HCT116 (cell line): ENCODE results near the gene PDE8A. TPM values are rescaled to one million over a fixed set of nuclear protein-coding genes. Genes with fewer than 3 reads are reported as not detected.

Experiments used
- ATAC-seq: fragments of 200-7000 bp; cut with Tn5 transposase; 2 replicates; pipeline ENCODE4 v1.9.1; 2020; ENCODE audit warnings: mild to moderate bottlenecking, moderate library complexity
- BruUV-seq: library from RNA; stranded (reverse); fragments of 400-500 nt; replicated peaks from 2 replicates; lab custom pipeline; 2021; lab: Mats Ljungman, UMichigan
- CTCF ChIA-PET: fragments of 300-600 bp; sonication (Branson Sonifier 250); formaldehyde crosslinking; loops from one replicate; lab custom pipeline; 2021; ENCODE audit warnings: antibody characterized with exemption; lab: Charles Lee
- POLR2A ChIA-PET: fragments of 300-600, 350-600 bp; sonication (Branson Sonifier 250); formaldehyde crosslinking; loops from one replicate; lab custom pipeline; 2021; ENCODE audit warnings: antibody characterized with exemption; lab: Charles Lee
- RAD21 ChIA-PET, 2 experiments: fragments of 300-600 bp; sonication (Branson Sonifier 250); formaldehyde crosslinking; loops; one replicate each; lab custom pipeline; 2023; ENCODE audit warnings: low total read pairs in 2 of 2; ENCODE audit not compliant: uncharacterized antibody in 2 of 2, unreplicated experiment in 2 of 2, low non-redundant PET in 1 of 2; lab: Charles Lee
- DNase-seq: peaks from one replicate; pipeline ENCODE4 v3.0.0-alpha.2; 2010; ENCODE audit warnings: low read depth, low spot score
- H2AFZ ChIP-seq: fragments of 200-600 bp; shearing (Covaris generic), sonication (generic); 2 replicates; pipeline ENCODE4 v1.6.1; 2017; ENCODE audit warnings: low read depth, mixed run types, mixed read lengths, antibody characterized with exemption, low read length; ENCODE audit not compliant: poor library complexity, severe bottlenecking
- H3K27ac ChIP-seq: 2 replicates; pipeline ENCODE4 v1.5.1; 2012; ENCODE audit warnings: low read depth, low read length
- H3K27me3 ChIP-seq: fragments of 200-600 bp; sonication (generic); 2 replicates; pipeline ENCODE4 v1.6.1; 2016; ENCODE audit warnings: mixed run types, low read length, mixed read lengths; ENCODE audit not compliant: insufficient read depth
- H3K36me3 ChIP-seq, 2 experiments: fragments of 200-500 bp in 1 of 2; fragments of 200-600 bp in 1 of 2; sonication (Bioruptor generic) in 1 of 2; sonication (generic) in 1 of 2; 2 replicates each; pipeline versions ENCODE4 v1.5.1 to v1.6.1; 2014 to 2016; ENCODE audit warnings: low read length in 2 of 2, inconsistent platforms in 1 of 2, mixed read lengths in 1 of 2, mixed run types in 1 of 2; ENCODE audit not compliant: insufficient read depth in 2 of 2, control insufficient read depth in 1 of 2
- H3K4me1 ChIP-seq, 2 experiments: fragments of 200-600 bp in 1 of 2; sonication (generic) in 1 of 2; 2 replicates each; pipeline versions ENCODE4 v1.5.1 to v1.6.1; 2012 to 2017; ENCODE audit warnings: low read length in 2 of 2, inconsistent platforms in 1 of 2, mild to moderate bottlenecking in 1 of 2, mixed read lengths in 1 of 2, mixed run types in 1 of 2, moderate library complexity in 1 of 2; ENCODE audit not compliant: insufficient read depth in 2 of 2, control insufficient read depth in 1 of 2
- H3K4me2 ChIP-seq: fragments of 200-600 bp; sonication (generic); 2 replicates; pipeline ENCODE4 v1.6.1; 2017; ENCODE audit warnings: mixed run types, low read length, mixed read lengths
- H3K4me3 ChIP-seq, 2 experiments: fragments of 200-600 bp in 1 of 2; sonication (generic) in 1 of 2; replicated peaks in 1 of 2; 2 replicates each; pipeline ENCODE4 v1.5.1; 2011 to 2016; ENCODE audit warnings: low read length in 2 of 2, control low read depth in 1 of 2, low read depth in 1 of 2, mild to moderate bottlenecking in 1 of 2, mixed read lengths in 1 of 2, mixed run types in 1 of 2
- H3K79me2 ChIP-seq: fragments of 200-600 bp; sonication (generic); 2 replicates; pipeline ENCODE4 v1.6.1; 2017; ENCODE audit warnings: mild to moderate bottlenecking, mixed run types, low read length, moderate library complexity, mixed read lengths; ENCODE audit not compliant: insufficient read depth
- H3K9ac ChIP-seq: fragments of 200-600 bp; sonication (generic); 2 replicates; pipeline ENCODE4 v1.6.1; 2016; ENCODE audit warnings: low read length, mixed read lengths
- H3K9me2 ChIP-seq: fragments of 200-600 bp; sonication (generic), shearing (Covaris generic); 2 replicates; pipeline ENCODE4 v1.6.1; 2017; ENCODE audit warnings: mixed run types, mild to moderate bottlenecking, moderate library complexity; ENCODE audit not compliant: insufficient read depth
- H3K9me3 ChIP-seq, 2 experiments: fragments of 200-500 bp in 1 of 2; fragments of 200-600 bp in 1 of 2; sonication (Bioruptor generic) in 1 of 2; sonication (generic) in 1 of 2; 2 replicates each; pipeline ENCODE4 v1.6.1; 2014 to 2017; ENCODE audit warnings: low read length in 2 of 2, mixed read lengths in 2 of 2, inconsistent platforms in 1 of 2, low read depth in 1 of 2, mild to moderate bottlenecking in 1 of 2, mixed run types in 1 of 2, moderate library complexity in 1 of 2; ENCODE audit not compliant: control insufficient read depth in 1 of 2, insufficient read depth in 1 of 2
- H4K20me1 ChIP-seq: fragments of 200-600 bp; sonication (generic), shearing (Covaris generic); 2 replicates; pipeline ENCODE4 v1.6.1; 2017; ENCODE audit warnings: mixed run types, mild to moderate bottlenecking, moderate library complexity; ENCODE audit not compliant: insufficient read depth
- CBX3 ChIP-seq: IDR thresholded peaks from 2 replicates; pipeline ENCODE4 v1.6.1; 2012; ENCODE audit warnings: low read depth
- CEBPB ChIP-seq: IDR thresholded peaks from 2 replicates; pipeline ENCODE4 v1.6.1; 2012; ENCODE audit warnings: low read depth
- CTCF ChIP-seq, 3 experiments: fragments of 200-600 bp in 1 of 3; sonication (generic) in 1 of 3; IDR thresholded peaks in 2 of 3; conservative IDR thresholded peaks in 1 of 3; 2 replicates each; pipeline ENCODE4 v1.5.1; 2012 to 2017; ENCODE audit warnings: low read depth in 2 of 3, low read length in 2 of 3, antibody characterized with exemption in 1 of 3, borderline replicate concordance in 1 of 3, control low read depth in 1 of 3, mild to moderate bottlenecking in 1 of 3, mixed read lengths in 1 of 3, mixed run types in 1 of 3, moderate library complexity in 1 of 3; ENCODE audit not compliant: insufficient read depth in 1 of 3
- EZH2phosphoT487 ChIP-seq: fragments of 200-600 bp; IDR thresholded peaks from 2 replicates; pipeline ENCODE4 v1.6.1; 2018; ENCODE audit warnings: antibody characterized with exemption, borderline replicate concordance
- JUND ChIP-seq: IDR thresholded peaks from 2 replicates; pipeline ENCODE4 v1.6.1; 2012
- POLR2A ChIP-seq: IDR thresholded peaks from 2 replicates; pipeline ENCODE4 v1.7.0; 2011; ENCODE audit warnings: borderline replicate concordance; ENCODE audit not compliant: insufficient read depth, insufficient read length; ENCODE audit errors: extremely low read depth
- SIN3A ChIP-seq: IDR thresholded peaks from 2 replicates; pipeline ENCODE4 v1.6.1; 2012; ENCODE audit warnings: low read depth
- SP1 ChIP-seq: IDR thresholded peaks from 2 replicates; pipeline ENCODE4 v1.6.1; 2012; ENCODE audit warnings: low read depth
- SRF ChIP-seq: IDR thresholded peaks from 2 replicates; pipeline ENCODE4 v1.6.1; 2012; ENCODE audit warnings: low read depth
- TCF7L2 ChIP-seq: IDR thresholded peaks from 2 replicates; pipeline ENCODE4 v1.7.0; 2011; ENCODE audit warnings: borderline replicate concordance, inconsistent platforms; ENCODE audit not compliant: insufficient read depth, insufficient read length; ENCODE audit errors: extremely low read depth
- ZFX ChIP-seq: fragments of 450-650 bp; IDR thresholded peaks from 2 replicates; pipeline ENCODE4 v1.6.1; 2017
- ZNF274 ChIP-seq: fragments of 200-500 bp; sonication (Bioruptor generic); IDR thresholded peaks from 2 replicates; pipeline ENCODE4 v1.6.1; 2014; ENCODE audit warnings: mild to moderate bottlenecking, low read depth, low read length, inconsistent platforms
- intact Hi-C: fragments of 100-400 bp; cut with micrococcal nuclease; formaldehyde crosslinking; loops from 2 replicates; pipeline ENCODE4 v1.10.0; 2022
- total RNA-seq: library from RNA; stranded (reverse); gene quantifications from one replicate; pipeline ENCODE4 v1.2.1, GENCODE V29; 2021; ENCODE audit not compliant: unreplicated experiment
- TF ChIP-seq, protein P1 (sequence below): IDR thresholded peaks from 2 replicates; pipeline ENCODE4 v1.6.1; 2011; ENCODE audit warnings: mild to moderate bottlenecking, low read length, moderate library complexity; ENCODE audit not compliant: insufficient replicate concordance; ENCODE audit errors: extremely low read depth

Gene PDE8A
- total RNA-seq, 1 experiment from 2014 or later, result 37.8 TPM

DNA sequence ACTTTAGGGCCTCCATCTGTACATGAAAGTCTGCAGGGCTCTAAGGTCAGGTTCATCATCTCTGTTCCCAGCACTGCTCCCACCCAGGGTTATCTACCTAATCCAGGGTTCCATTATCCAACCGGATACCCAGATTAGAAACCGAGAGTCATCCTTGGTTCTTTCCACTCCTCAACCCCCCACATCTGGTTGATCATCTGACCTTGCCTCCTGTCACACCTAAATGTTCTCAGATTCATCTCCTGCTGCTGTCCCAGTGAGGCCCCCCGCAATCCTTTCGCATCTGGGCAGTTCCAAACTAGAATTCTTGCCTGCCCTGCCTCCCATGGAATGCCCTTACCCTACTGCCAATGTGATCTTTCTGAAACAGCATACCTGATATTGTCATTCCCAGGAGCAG is 136.5 kb downstream of the PDE8A start (continued):
- TF ChIP-seq TCF7L2 (no peak), SP1 (no peak), CBX3 (no peak)

DNA sequence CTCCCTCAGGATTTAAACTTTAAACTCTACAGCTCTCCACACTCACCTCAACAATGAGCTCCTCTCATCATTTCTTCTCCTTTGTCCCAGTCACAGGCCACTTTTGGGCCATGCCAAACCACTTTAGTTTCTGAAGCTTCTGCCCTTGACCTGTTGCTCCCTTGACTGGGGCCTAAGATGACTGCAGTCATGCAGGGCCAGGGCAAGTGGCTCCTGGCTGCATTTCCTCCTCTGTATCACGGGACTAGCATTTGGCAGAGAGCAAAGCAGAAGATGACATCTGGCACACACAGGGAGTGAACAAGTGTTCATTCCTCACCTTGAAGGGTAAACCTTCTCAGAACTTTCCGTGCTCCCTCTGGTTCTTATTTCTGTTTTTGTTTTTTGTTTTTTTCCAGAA is 136.9 kb downstream of the PDE8A start:
- Histone ChIP-seq H3K4me1 (peaks cover 0 to 7% of the 10 kb centered on the region in 2 experiments; a peak in 1 of 4 replicates), H3K9me2 (no peaks in the 10 kb centered on the region), H4K20me1 (no peaks in the 10 kb centered on the region), H3K9me3 (no peaks in the 10 kb centered on the region), H2AFZ (no peak overlapping the region), H3K27me3 (no peaks in the 10 kb centered on the region), H3K4me3 (no peak overlapping the region), H3K9ac (no peak overlapping the region), H3K4me2 (no peak overlapping the region), H3K79me2 (no peaks in the 10 kb centered on the region), H3K36me3 (peaks cover 5 to 7% of the 10 kb centered on the region in 2 experiments; a peak in 1 of 4 replicates), H3K27ac (no peak overlapping the region)
- no peak for TF ChIP-seq POLR2A
- no peak for TF ChIP-seq JUND
- no peak for TF ChIP-seq EZH2phosphoT487
- TF ChIP-seq CTCF (IDR thresholded peaks at IDR 0.05 in 2 of 3, conservative IDR thresholded peaks at IDR 0.05 in 1 of 3; ENCODE audit: borderline replicate concordance in 1 of 3, insufficient read depth in 1 of 3, low read depth in 2 of 3, low read length in 2 of 3), result no peak
- no peak for TF ChIP-seq SP1
- TF ChIP-seq CEBPB, result no peak
- TF ChIP-seq, protein P1, sequence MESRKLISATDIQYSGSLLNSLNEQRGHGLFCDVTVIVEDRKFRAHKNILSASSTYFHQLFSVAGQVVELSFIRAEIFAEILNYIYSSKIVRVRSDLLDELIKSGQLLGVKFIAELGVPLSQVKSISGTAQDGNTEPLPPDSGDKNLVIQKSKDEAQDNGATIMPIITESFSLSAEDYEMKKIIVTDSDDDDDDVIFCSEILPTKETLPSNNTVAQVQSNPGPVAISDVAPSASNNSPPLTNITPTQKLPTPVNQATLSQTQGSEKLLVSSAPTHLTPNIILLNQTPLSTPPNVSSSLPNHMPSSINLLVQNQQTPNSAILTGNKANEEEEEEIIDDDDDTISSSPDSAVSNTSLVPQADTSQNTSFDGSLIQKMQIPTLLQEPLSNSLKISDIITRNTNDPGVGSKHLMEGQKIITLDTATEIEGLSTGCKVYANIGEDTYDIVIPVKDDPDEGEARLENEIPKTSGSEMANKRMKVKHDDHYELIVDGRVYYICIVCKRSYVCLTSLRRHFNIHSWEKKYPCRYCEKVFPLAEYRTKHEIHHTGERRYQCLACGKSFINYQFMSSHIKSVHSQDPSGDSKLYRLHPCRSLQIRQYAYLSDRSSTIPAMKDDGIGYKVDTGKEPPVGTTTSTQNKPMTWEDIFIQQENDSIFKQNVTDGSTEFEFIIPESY, result no peak
- TF ChIP-seq TCF7L2, result no peak
- no peak for TF ChIP-seq ZNF274
- TF ChIP-seq ZFX, result no peak
- TF ChIP-seq SRF, result no peak
- no peak for TF ChIP-seq SIN3A
- POLR2A ChIA-PET, result no interaction called here
- CTCF ChIA-PET, result no interaction called here
- ATAC-seq (no peak), DNase-seq (no peak)
- intact Hi-C loops, result no loop called here
- no TSS peak for BruUV-seq
- RAD21 ChIA-PET, result no interaction called here
